Measurements from ENCODE around the gene CNTNAP2. TPM values are rescaled to one million over a fixed set of nuclear protein-coding genes. Genes with fewer than 3 reads are reported as not detected.

The CNTNAP2 gene
- total and polyA plus RNA-seq, 9 of the 15 experiments (the other 6 are each of a cell fraction or from before 2014, with no cell fraction given): 0.04 to 0.62 (median 0.09) TPM; not detected in 4

GRCh38 chr7:147912946-147913638 lies 1796.5 kb downstream of the CNTNAP2 start (continued):
- TF ChIP-seq NFE2L1 (tag; IDR thresholded peaks at IDR 0.05; ENCODE audit: borderline replicate concordance, low read depth) (no peak), ZNF146 (CRISPR knock-in tag; IDR thresholded peaks at IDR 0.05; ENCODE audit: unreplicated experiment) (no peak), CEBPB (tag; IDR thresholded peaks at IDR 0.05) (no peak), ZC3H8 (IDR thresholded peaks at IDR 0.05) (no peak), ZNF444 (CRISPR knock-in tag; IDR thresholded peaks at IDR 0.05) (no peak), ZNF780A (CRISPR knock-in tag; IDR thresholded peaks at IDR 0.05) (no peak)

GRCh38 chr7:147915781-147916180 lies 1799.2 kb downstream of the CNTNAP2 start:
- WGBS (ENCODE audit: insufficient coverage, low coverage, missing lambda C conversion rate): 0% methylated on average over 4 of the region's 4 CpGs
- no peaks in the 10 kb centered on the region for H3K36me3 ChIP-seq (ENCODE audit: control insufficient read depth, insufficient read depth, low read length)
- no peak overlapping the region for H2AFZ ChIP-seq (ENCODE audit: low read depth, low read length)
- no peaks in the 10 kb centered on the region for H3K9me1 ChIP-seq (ENCODE audit: control insufficient read depth, insufficient read depth, low read length)
- in situ Hi-C loops (cut with MboI) (no loop called here), intact Hi-C loops (cut with micrococcal nuclease) (no loop called here)
- no TSS peak for BruUV-seq (replicated peaks)
- TF ChIP-seq JUN (IDR thresholded peaks at IDR 0.05; ENCODE audit: borderline replicate concordance, low read depth, low read length) (no peak), JUN (CRISPR knock-in tag; IDR thresholded peaks at IDR 0.05; ENCODE audit: borderline replicate concordance) (no peak), REST (IDR thresholded peaks at IDR 0.05; ENCODE audit: borderline replicate concordance) (no peak), REST (CRISPR knock-in tag; IDR thresholded peaks at IDR 0.05; ENCODE audit: low read depth) (no peak), HNRNPH1 (optimal IDR thresholded peaks at IDR 0.05; ENCODE audit: low read depth, low read length) (no peak), SP1 (CRISPR knock-in tag; IDR thresholded peaks at IDR 0.05) (no peak)
- no peaks in the 10 kb centered on the region for H3K27me3 ChIP-seq (ENCODE audit: control insufficient read depth in 2 of 2, insufficient read depth in 2 of 2, low read length in 2 of 2)
- no peak for ATAC-seq
- POLR2A ChIA-PET: no interaction called here
- no peak for FAIRE-seq
- no peaks in the 10 kb centered on the region for H3K4me1 ChIP-seq (replicated peaks in 1 of 2; ENCODE audit: control insufficient read depth in 2 of 2, insufficient read depth in 2 of 2, low read length in 2 of 2)
- peaks cover 2% of the 10 kb centered on the region for H3K9me3 ChIP-seq (replicated peaks; ENCODE audit: control insufficient read depth, insufficient read depth, low read depth, low read length)
- no peak overlapping the region for H3K27ac ChIP-seq (ENCODE audit: extremely low read depth, low read depth, low read length)
- CTCF ChIA-PET (ENCODE audit: low intra/inter-chr PET ratio): no interaction called here
- H4K20me1 ChIP-seq (replicated peaks; ENCODE audit: control insufficient read depth, insufficient read depth, low read length): no peaks in the 10 kb centered on the region
- H3K9ac ChIP-seq (ENCODE audit: insufficient read depth in 1 of 2, low read depth in 2 of 2, low read length in 2 of 2): no peak overlapping the region
- H3K79me2 ChIP-seq (ENCODE audit: control insufficient read depth, insufficient read depth, low read length): no peaks in the 10 kb centered on the region
- no peak overlapping the region for H3K4me2 ChIP-seq (ENCODE audit: insufficient read depth, low read length)
- no peak for DNase-seq (ENCODE audit: extremely low read depth in 1 of 4, low spot score in 3 of 4)
- H3K4me3 ChIP-seq: no peak overlapping the region
